Activated CD4-positive, alpha-beta T cell treated with anti-CD3 and anti-CD28 coated beads, Interleukin-10, Interleukin-2, amounts not matched to agents 100 ng/mL and 50 ng/mL, durations not matched to agents 16 hours and 8 hours (primary cell): Measurements from ENCODE around the gene DDX55.

Experiments used
- DNase-seq: peaks from one replicate; pipeline ENCODE4 v3.0.0-alpha.2; 2020

The DDX55 gene

GRCh38 chr12:123614531-123614930 is 12.6 kb downstream of the DDX55 start:
- DNase-seq = no peak

- no peak for DNase-seq
These were observed 15.2 kb downstream of the DDX55 start for GRCh38 chr12:123617144-123617543.

DNA sequence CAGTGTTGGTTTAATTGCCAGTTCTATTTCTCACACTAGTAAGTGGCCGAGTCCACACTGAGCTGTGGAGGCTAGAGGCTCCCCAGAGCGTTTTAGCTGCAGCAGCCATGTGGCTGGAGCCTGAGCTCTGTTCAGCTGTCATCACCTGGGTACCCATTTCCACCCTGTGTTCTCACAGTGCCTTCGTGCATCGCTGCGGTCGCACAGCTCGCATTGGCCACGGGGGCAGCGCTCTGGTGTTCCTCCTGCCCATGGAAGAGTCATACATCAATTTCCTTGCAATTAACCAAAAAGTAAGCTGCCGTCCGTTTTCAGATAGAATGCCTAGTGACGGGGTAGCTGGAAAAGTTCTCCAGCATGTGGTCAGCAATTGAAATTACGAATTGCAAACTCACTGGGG is 15.7 kb downstream of the DDX55 start:
- no peak for DNase-seq

- no peak for DNase-seq
These were observed 19.2 kb downstream of the DDX55 start for GRCh38 chr12:123621101-123621500.

DNA sequence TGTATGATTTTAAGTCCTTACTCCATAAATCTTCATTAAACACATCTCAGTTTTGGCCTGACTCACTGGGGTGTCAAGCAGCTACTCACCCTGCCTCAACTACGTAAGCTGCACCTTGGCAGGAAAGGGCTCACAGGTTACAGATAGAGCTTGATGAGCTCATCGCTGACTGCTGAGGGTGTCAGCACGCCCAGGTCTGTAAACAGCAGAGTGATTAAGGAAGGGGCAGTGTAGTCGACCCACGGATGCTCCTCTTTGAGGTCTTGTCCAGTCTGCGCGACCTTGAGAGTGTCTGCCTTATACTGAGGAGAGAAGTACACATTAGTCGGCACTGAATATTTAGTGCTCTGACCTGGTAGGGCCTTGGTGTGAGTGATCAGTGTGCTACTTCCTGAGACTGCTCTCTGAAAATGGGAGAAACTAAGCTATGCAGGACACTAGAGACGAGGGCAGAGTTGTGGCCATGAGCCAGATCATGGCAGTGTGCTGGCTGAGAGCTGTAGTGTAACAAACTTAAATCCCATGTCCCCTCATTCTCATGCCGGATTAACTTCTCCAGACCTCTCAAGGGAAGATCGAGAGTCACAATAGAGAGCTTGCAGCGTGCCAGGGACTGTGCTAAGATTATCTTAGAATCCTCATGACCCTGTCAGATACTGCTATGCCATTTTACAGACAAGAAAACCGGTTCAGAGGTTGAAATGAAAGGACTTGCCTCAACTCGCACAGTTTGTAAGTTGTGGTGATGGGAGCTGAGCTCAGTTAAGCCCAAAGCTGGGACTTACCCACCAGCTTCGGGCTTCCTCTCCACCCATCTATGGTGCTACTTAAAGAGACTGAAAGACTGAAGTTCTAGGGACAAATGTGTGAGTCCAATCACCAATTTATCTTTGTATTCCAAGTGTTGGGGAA is 20.0 kb downstream of the DDX55 start:
- DNase-seq = peak; percentile 43

GRCh38 chr12:123633379-123634141 is 31.7 kb downstream of the DDX55 start, which contains the start of the genes EIF2B1 and GTF2H3:
EIF2B1 (minus strand) TSS chr12:123633686; CDS start chr12:123633557, 129 bp downstream.
GTF2H3 (plus strand) TSS chr12:123633829; CDS start chr12:123633860, 31 bp downstream.
- peak; percentile 98 for DNase-seq

DNA sequence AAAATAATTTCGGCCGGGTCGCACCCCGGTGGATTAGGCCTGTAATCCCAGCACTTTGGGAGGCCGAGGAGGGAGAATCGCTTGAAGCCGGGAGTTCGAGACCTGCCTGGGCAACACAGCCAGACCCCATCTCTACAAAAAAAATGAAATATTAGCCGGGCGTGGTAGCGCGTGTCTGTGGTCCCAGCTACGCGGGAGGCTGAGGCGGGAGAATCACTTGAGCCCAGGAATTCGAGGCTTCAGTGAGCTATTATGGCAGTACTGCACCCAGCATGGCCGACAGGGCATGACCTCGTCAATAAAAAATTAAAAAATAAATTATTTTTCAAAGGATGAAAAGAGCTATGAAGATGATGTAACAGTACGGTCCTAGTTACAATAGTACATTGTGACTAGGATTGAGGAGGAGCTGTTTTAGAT is 32.3 kb downstream of the DDX55 start:
- no peak for DNase-seq

- DNase-seq = no peak
These were observed 42.0 kb downstream of the DDX55 start for GRCh38 chr12:123643911-123644310.

DNA sequence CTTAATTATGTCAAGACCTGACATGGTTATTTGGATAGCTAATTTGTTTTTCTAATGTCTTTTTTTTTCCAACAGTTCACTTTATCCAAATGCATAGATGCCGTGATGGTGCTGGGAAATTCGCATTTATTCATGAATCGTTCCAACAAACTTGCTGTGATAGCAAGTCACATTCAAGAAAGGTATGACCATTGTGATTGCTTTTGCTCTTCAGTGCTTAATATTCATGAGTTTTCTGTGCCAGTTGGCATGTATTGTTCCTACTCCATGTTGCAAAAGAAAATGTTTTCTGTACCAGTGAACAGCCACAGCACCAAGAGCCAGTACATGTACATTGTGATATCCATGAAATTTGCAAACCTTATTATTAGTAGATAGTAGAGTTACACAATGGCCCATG is 43.5 kb downstream of the DDX55 start:
- no peak for DNase-seq

DNA sequence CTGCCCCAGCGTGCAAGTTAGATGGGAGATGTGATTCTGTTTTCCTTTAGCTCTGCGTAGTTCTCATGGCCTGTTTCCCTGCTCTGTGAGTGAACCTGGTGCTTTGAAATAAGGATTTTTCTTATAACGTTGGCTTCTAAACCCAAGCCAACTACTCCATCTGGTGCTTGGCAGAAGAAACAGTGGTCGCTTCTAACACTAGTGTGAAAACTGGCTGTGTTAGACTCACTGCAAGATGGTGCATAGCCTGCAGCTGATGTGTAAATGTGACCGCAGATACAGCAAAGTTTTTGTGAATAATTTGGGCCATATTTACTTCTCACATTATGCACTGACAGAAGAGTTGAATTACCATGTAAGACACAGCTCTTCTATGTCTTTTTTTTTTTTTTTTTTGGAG is 44.0 kb downstream of the DDX55 start:
- no peak for DNase-seq

GRCh38 chr12:123648401-123648800 is 46.5 kb downstream of the DDX55 start:
- no peak for DNase-seq

DNA sequence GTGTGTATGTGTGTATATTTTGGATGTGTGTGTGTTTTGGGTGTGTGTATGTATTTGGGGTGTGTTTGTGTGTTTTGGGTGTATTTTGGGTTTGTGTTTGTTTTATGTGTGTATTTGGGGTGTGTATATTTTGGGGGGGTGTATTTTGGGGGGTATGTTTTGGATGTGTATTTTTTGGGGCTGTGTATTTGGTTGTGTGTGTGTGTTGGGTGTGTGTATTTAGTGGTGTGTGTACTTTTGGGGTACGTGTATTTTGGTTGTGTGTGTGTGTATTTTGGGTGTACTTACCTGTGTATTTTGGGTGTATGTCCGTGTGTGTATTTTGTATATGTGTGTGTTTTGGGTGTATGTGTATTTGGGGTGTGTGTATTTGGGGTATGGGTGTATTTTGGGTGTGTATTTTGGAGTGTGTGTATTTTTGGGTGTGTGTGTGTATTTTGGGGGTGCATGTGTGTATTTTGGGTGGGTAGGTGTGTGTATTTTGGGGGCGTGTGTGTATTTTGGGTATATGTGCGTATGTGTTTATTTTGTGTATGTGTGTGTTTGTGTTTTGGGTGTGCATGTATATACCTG is 52.3 kb downstream of the DDX55 start:
- no peak for DNase-seq

DNA sequence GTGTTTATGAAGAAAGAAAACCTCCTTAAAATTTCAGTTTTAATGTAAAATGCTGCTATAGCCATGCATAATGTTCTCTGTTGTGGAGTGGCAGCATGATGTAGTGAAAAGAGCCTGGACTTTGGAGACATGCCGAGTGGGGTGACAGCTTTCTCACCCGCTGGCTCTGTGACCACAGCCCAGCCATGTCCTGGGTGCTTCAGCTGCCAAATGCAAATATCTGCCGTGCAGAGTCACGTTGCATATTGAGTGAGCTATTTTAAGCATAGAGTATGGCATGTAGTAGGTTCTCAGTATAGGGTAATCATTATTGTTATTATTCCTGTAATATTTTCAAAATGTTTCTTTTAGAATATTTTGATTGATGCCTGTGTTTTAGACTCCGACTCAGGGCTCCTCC is 53.5 kb downstream of the DDX55 start:
- DNase-seq = no peak

DNA sequence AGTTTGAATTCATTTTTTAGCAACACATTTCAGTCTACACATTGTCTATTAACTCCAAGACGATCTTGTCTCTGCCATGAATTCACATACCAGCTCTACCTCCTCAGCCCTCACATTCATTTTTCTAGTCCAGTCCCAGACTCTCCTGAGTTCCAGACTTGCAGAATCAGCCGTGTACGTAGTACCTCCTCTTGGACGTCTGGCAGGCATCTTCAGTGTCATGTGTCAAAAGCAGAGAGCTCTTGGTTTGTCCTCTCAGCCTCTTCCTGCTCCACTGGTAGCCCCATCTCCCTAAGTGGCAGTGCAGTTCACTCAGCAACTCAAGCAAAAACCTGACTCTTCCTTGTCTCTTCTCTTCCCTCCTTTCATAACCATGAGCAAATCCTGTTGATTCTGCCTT is 54.5 kb downstream of the DDX55 start:
- DNase-seq = no peak

DNA sequence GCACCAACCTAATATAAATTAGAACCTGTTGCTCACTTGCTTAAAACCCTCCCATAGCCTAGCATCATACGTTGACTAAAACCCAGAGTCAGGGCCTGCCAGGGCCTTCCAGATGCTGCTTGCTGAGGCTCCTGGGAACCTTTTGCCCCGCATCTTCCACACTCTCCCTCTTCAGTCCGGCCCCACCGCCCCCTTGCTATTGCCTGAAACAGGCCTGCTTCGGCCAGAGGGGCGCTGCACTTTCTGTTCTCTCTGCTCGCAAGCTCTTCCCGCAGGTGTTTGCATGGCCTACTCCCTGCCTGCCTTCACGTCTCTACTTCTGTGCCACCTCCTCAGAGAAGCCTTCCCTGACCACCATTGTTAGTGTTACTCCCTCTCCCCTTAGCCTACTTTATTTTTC is 55.3 kb downstream of the DDX55 start:
- DNase-seq = no peak

GRCh38 chr12:123659996-123660727 is 58.3 kb downstream of the DDX55 start:
- peak; percentile 27 for DNase-seq

- no peak for DNase-seq
These were observed 65.9 kb downstream of the DDX55 start for GRCh38 chr12:123667771-123668170.
